ENCODE data around the gene NAV3. TPM values are rescaled to one million over a fixed set of nuclear protein-coding genes. Genes with fewer than 3 reads are reported as not detected.

NAV3 gene
- total and polyA plus RNA-seq, 2 of the 4 experiments (the other 2 are of a cell fraction): 25.5 to 106 TPM

DNA sequence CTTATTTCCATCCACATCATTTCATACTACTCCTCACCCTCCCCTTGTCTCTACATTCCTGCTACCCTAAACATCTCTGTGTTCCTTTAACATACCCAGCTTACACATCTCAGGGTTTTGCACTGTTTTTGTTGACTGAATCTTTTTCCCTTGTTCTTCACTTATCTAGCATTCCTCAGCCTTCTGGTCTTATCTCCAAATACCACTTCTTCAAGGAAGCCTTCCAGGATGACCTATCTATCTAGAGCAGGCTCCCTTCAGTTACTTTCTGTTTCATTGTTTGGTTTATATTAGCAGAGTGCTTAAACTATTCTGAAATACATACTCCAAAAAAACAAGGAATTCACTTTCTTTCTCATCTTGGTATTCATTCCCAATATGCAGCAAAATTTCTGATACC, 353.1 kb downstream of the NAV3 start:
- H3K27me3 ChIP-seq (ENCODE audit: control insufficient read depth, insufficient read depth, low read length): no peaks in the 10 kb centered on the region
- H3K9ac ChIP-seq (ENCODE audit: low read depth, low read length): no peak overlapping the region
- H3K4ac ChIP-seq (ENCODE audit: low read depth, low read length): peak overlapping the region; percentile 41; the same call in 1 of the 2 replicates
- no peak overlapping the region for H3K27ac ChIP-seq (ENCODE audit: insufficient read depth, low read length)
- DNase-seq (peak; percentile 37), ATAC-seq (ENCODE audit: low read depth) (peak; percentile 68)
- H3K36me3 ChIP-seq (ENCODE audit: control insufficient read depth, insufficient read depth, low read length): peaks cover 8% of the 10 kb centered on the region
- no peaks in the 10 kb centered on the region for H3K9me3 ChIP-seq (ENCODE audit: control insufficient read depth, insufficient read depth, low read length)
- peaks cover 6% of the 10 kb centered on the region; the same call in 1 of the 2 replicates for H3K4me1 ChIP-seq (ENCODE audit: control insufficient read depth, insufficient read depth, low read length)
- H3K56ac ChIP-seq (ENCODE audit: extremely low read depth, insufficient read depth, low read length): no peak overlapping the region
- no peak overlapping the region for H2AFZ ChIP-seq (replicated peaks; ENCODE audit: low read length, poor library complexity)
- ChIA-PET CTCF (no interaction called here), POLR2A (ENCODE audit: unreplicated experiment) (no interaction called here)
- dilution Hi-C loops (cut with HindIII; ENCODE audit: low sequenced_read_pairs, unreplicated experiment): no loop called here
- H2AK9ac ChIP-seq (replicated peaks; ENCODE audit: low read depth, low read length, poor library complexity): no peak overlapping the region
- no peaks in the 10 kb centered on the region for H3K9me1 ChIP-seq (ENCODE audit: insufficient read depth, low read length)
- H3K79me1 ChIP-seq (ENCODE audit: low read depth in 1 of 2, low read length in 2 of 2): peaks cover 0 to 3% of the 10 kb centered on the region in 2 experiments; a peak in 1 of 4 replicates
- intact Hi-C loops (cut with micrococcal nuclease): loop anchor here (5.0 to 10.0 kb wide), 5 partner anchors 241 to 1191 kb away; partner anchors contain the start of gene SYT1
- 0 out of 2 replicates have a peak overlapping the region, but pooled peaks have one; percentile 42 for H2BK120ac ChIP-seq (ENCODE audit: low read depth, low read length)
- H3K23ac ChIP-seq (ENCODE audit: low read depth, low read length): peak overlapping the region; percentile 14; the same call in 1 of the 2 replicates
- TF ChIP-seq CHD1 (IDR thresholded peaks at IDR 0.05; ENCODE audit: low read depth, low read length): no peak
- peak overlapping the region; percentile 76 for H2BK5ac ChIP-seq (ENCODE audit: low read depth, low read length, poor library complexity, severe bottlenecking)
- no peak overlapping the region for H3K4me3 ChIP-seq (ENCODE audit: insufficient read depth, low read depth, low read length)
- in situ Hi-C loops (cut with MboI; ENCODE audit: low sequenced_read_pairs): loop anchor here (10.0 to 25.0 kb wide), 2 partner anchors 991 to 1178 kb away; no protein-coding TSS in a partner anchor
- no peaks in the 10 kb centered on the region for H4K20me1 ChIP-seq (ENCODE audit: insufficient read depth, low read length)
- no peak overlapping the region for H4K91ac ChIP-seq (ENCODE audit: insufficient read depth, low read depth, low read length)
- no TSS peak for BruUV-seq (replicated peaks)
- H3K14ac ChIP-seq (replicated peaks; ENCODE audit: low read depth, low read length): peak overlapping the region; percentile 17; the same call in 1 of the 2 replicates
- peak overlapping the region; percentile 21; the same call in 1 of the 2 replicates for H3K18ac ChIP-seq (ENCODE audit: low read depth, low read length)
- no peak overlapping the region; the same call in 1 of the 2 replicates for H4K5ac ChIP-seq (ENCODE audit: low read depth, low read length)
- peak overlapping the region; percentile 23; the same call in 1 of the 2 replicates for H3K4me2 ChIP-seq (ENCODE audit: low read depth, low read length)
- no peak overlapping the region for H2AK5ac ChIP-seq (ENCODE audit: low read depth, low read length)
- H2BK15ac ChIP-seq (ENCODE audit: low read depth, low read length): peak overlapping the region; percentile 81; the same call in 2 of the 3 replicates
- H2BK20ac ChIP-seq (ENCODE audit: low read depth, low read length): peak overlapping the region; percentile 78; the same call in 1 of the 2 replicates
- H4K8ac ChIP-seq (ENCODE audit: low read depth in 2 of 2, low read length in 2 of 2): peak overlapping the region in 1 of 2 experiments; percentile 29; a peak in 1 of 4 replicates

Data from IMR-90 (cell line).